Astrocyte (in vitro differentiated cells and primary cell): ENCODE measurements around the gene ACTR1A. TPM values are rescaled to one million over a fixed set of nuclear protein-coding genes. Genes with fewer than 3 reads are reported as not detected.
A peak's percentile ranks its signal among the peaks of the same experiment; 100 is the strongest.

Experiments
- DNase-seq: peaks from one replicate; pipeline ENCODE4 v3.0.0-alpha.2; 2010; ENCODE audit warnings: low read depth
- FAIRE-seq: peaks from 2 replicates; lab custom pipeline; 2011; peaks lifted over from hg19 to GRCh38; lab: Jason Lieb, UNC
- H2AFZ ChIP-seq: 2 replicates; pipeline ENCODE4 v1.6.0; 2012; ENCODE audit warnings: low read depth, low read length, inconsistent platforms
- H3K27ac ChIP-seq: 2 replicates; pipeline ENCODE4 v1.5.1; 2011; ENCODE audit warnings: low read depth, low read length, inconsistent platforms
- H3K27me3 ChIP-seq: 2 replicates; pipeline ENCODE4 v1.6.0; 2011; ENCODE audit warnings: low read length, inconsistent platforms; ENCODE audit not compliant: insufficient read depth
- H3K36me3 ChIP-seq: 2 replicates; pipeline ENCODE4 v1.5.1; 2011; ENCODE audit warnings: low read length, inconsistent platforms; ENCODE audit not compliant: insufficient read depth
- H3K4me1 ChIP-seq: 2 replicates; pipeline ENCODE4 v1.5.1; 2011; ENCODE audit warnings: low read length, inconsistent platforms; ENCODE audit not compliant: insufficient read depth
- H3K4me2 ChIP-seq: 2 replicates; pipeline ENCODE4 v1.6.0; 2012; ENCODE audit warnings: low read length, inconsistent platforms
- H3K4me3 ChIP-seq: 2 replicates; pipeline ENCODE4 v1.5.1; 2011; ENCODE audit warnings: low read depth, mild to moderate bottlenecking, low read length, inconsistent platforms; ENCODE audit not compliant: insufficient read depth
- H3K79me2 ChIP-seq: 2 replicates; pipeline ENCODE4 v1.6.0; 2012; ENCODE audit warnings: mild to moderate bottlenecking, low read length, inconsistent platforms; ENCODE audit not compliant: insufficient read depth
- H3K9ac ChIP-seq: 2 replicates; pipeline ENCODE4 v1.6.0; 2012; ENCODE audit warnings: mild to moderate bottlenecking, low read length, inconsistent platforms
- H3K9me3 ChIP-seq: 2 replicates; pipeline ENCODE4 v1.5.1; 2012; ENCODE audit warnings: low read depth, mild to moderate bottlenecking, low read length, inconsistent platforms; ENCODE audit not compliant: insufficient read depth
- H4K20me1 ChIP-seq: 2 replicates; pipeline ENCODE4 v1.6.0; 2012; ENCODE audit warnings: low read length, inconsistent platforms; ENCODE audit not compliant: insufficient read depth
- H3K27ac Mint-ChIP-seq: one replicate; pipeline ENCODE4 v1.8.0; 2021; ENCODE audit warnings: mild to moderate bottlenecking, mixed read lengths; ENCODE audit not compliant: unreplicated experiment
- H3K27me3 Mint-ChIP-seq: one replicate; pipeline ENCODE4 v1.8.0; 2021; ENCODE audit warnings: low read depth, mixed read lengths; ENCODE audit not compliant: unreplicated experiment
- H3K36me3 Mint-ChIP-seq: one replicate; pipeline ENCODE4 v1.8.0; 2021; ENCODE audit warnings: low read depth, mixed read lengths; ENCODE audit not compliant: unreplicated experiment
- H3K4me1 Mint-ChIP-seq: one replicate; pipeline ENCODE4 v1.8.0; 2021; ENCODE audit warnings: low read depth, mixed read lengths; ENCODE audit not compliant: unreplicated experiment
- H3K4me3 Mint-ChIP-seq: one replicate; pipeline ENCODE4 v1.8.0; 2021; ENCODE audit warnings: mild to moderate bottlenecking, moderate library complexity, mixed read lengths; ENCODE audit not compliant: unreplicated experiment
- H3K9me3 Mint-ChIP-seq: one replicate; pipeline ENCODE4 v1.8.0; 2021; ENCODE audit warnings: mild to moderate bottlenecking, mixed read lengths; ENCODE audit not compliant: unreplicated experiment
- CTCF ChIP-seq: IDR thresholded peaks from 2 replicates; pipeline ENCODE4 v1.5.1; 2011; ENCODE audit warnings: low read depth, mild to moderate bottlenecking, inconsistent platforms, low read length, moderate library complexity; ENCODE audit not compliant: insufficient read depth
- EZH2 ChIP-seq: IDR thresholded peaks from 2 replicates; pipeline ENCODE4 v1.6.1; 2012; ENCODE audit warnings: mild to moderate bottlenecking, low read length, inconsistent platforms; ENCODE audit not compliant: insufficient read depth
- total RNA-seq: library from RNA; stranded (reverse); gene quantifications from 2 replicates; pipeline ENCODE4 v1.2.1, GENCODE V29; 2021

Gene ACTR1A
- total RNA-seq, 1 donor from 2014 or later: 155 TPM

GRCh38 chr10:102511583-102512274 is 9.2 kb upstream of the ACTR1A start:
- no peak for FAIRE-seq
- H4K20me1 ChIP-seq: peaks cover 47% of the 10 kb centered on the region

GRCh38 chr10:102509387-102509786 is 6.9 kb upstream of the ACTR1A start:
- Histone ChIP-seq H3K4me3 (no peak overlapping the region), H3K27ac (no peak overlapping the region), H3K27me3 (no peaks in the 10 kb centered on the region), H3K9me3 (no peaks in the 10 kb centered on the region), H3K36me3 (peaks cover 9% of the 10 kb centered on the region), H3K4me1 (peaks cover 9% of the 10 kb centered on the region), H3K79me2 (peaks cover 36% of the 10 kb centered on the region), H4K20me1 (peaks cover 58% of the 10 kb centered on the region), H3K4me2 (no peak overlapping the region), H2AFZ (no peak overlapping the region), H3K9ac (no peak overlapping the region)
- peaks cover 6% of the 10 kb centered on the region for H3K36me3 Mint-ChIP-seq
- no peaks in the 10 kb centered on the region for H3K9me3 Mint-ChIP-seq
- H3K4me3 Mint-ChIP-seq: peak overlapping the region; percentile 6
- H3K4me1 Mint-ChIP-seq: peaks cover 3% of the 10 kb centered on the region
- peak; percentile 44 for DNase-seq
- peak; percentile 41 for FAIRE-seq
- TF ChIP-seq CTCF: no peak
- no peak for TF ChIP-seq EZH2
- H3K27ac Mint-ChIP-seq: no peak overlapping the region
- H3K27me3 Mint-ChIP-seq: no peaks in the 10 kb centered on the region

More at GRCh38 chr10:102511583-102512274, 9.2 kb upstream of the ACTR1A start:
- no peak for TF ChIP-seq CTCF
- no peak for TF ChIP-seq EZH2
- Histone ChIP-seq H3K79me2 (peaks cover 23% of the 10 kb centered on the region), H3K36me3 (peaks cover 9% of the 10 kb centered on the region), H3K27me3 (no peaks in the 10 kb centered on the region), H2AFZ (no peak overlapping the region), H3K9ac (no peak overlapping the region), H3K9me3 (no peaks in the 10 kb centered on the region), H3K4me3 (no peak overlapping the region), H3K4me2 (no peak overlapping the region), H3K27ac (no peak overlapping the region), H3K4me1 (peaks cover 9% of the 10 kb centered on the region)
- DNase-seq: no peak
- no peak overlapping the region for H3K27ac Mint-ChIP-seq
- no peaks in the 10 kb centered on the region for H3K27me3 Mint-ChIP-seq
- H3K4me1 Mint-ChIP-seq: peaks cover 3% of the 10 kb centered on the region
- H3K36me3 Mint-ChIP-seq: peaks cover 15% of the 10 kb centered on the region
- no peaks in the 10 kb centered on the region for H3K9me3 Mint-ChIP-seq
- H3K4me3 Mint-ChIP-seq: no peak overlapping the region

GRCh38 chr10:102508506-102508905 is 6.0 kb upstream of the ACTR1A start:
- FAIRE-seq (no peak), DNase-seq (no peak)
- Mint-ChIP-seq H3K9me3 (no peaks in the 10 kb centered on the region), H3K36me3 (peaks cover 2% of the 10 kb centered on the region), H3K27me3 (no peaks in the 10 kb centered on the region), H3K4me1 (peaks cover 3% of the 10 kb centered on the region), H3K4me3 (no peak overlapping the region), H3K27ac (no peak overlapping the region)
- peaks cover 9% of the 10 kb centered on the region for H3K4me1 ChIP-seq
- H3K4me3 ChIP-seq: no peak overlapping the region
- H3K9me3 ChIP-seq: no peaks in the 10 kb centered on the region
- H4K20me1 ChIP-seq: peaks cover 55% of the 10 kb centered on the region
- H3K79me2 ChIP-seq: peaks cover 39% of the 10 kb centered on the region
- H3K27me3 ChIP-seq: no peaks in the 10 kb centered on the region
- peaks cover 9% of the 10 kb centered on the region for H3K36me3 ChIP-seq
- TF ChIP-seq EZH2 (no peak), CTCF (no peak)
- no peak overlapping the region for H2AFZ ChIP-seq
- no peak overlapping the region for H3K27ac ChIP-seq
- no peak overlapping the region for H3K4me2 ChIP-seq
- no peak overlapping the region for H3K9ac ChIP-seq
